Kidney (tissue), 14 donors: ENCODE results near the gene SNTG2. TPM values are rescaled to one million over a fixed set of nuclear protein-coding genes. Genes with fewer than 3 reads are reported as not detected.

Experiments used
- DNase-seq, 5 donors: peaks; one replicate each; pipeline ENCODE4 v3.0.0-alpha.2; 2013 to 2020
- FAIRE-seq: peaks from 2 replicates; lab custom pipeline; 2012; peaks lifted over from hg19 to GRCh38; lab: Jason Lieb, UNC
- H3K27ac ChIP-seq, 2 donors: one replicate each; pipeline ENCODE4 v1.7.0; 2013; ENCODE audit warnings: low read depth in 2 of 2, low read length in 2 of 2, inconsistent platforms in 1 of 2
- H3K27me3 ChIP-seq: one replicate; pipeline ENCODE4 v1.7.1; 2013; ENCODE audit warnings: low read length, inconsistent platforms; ENCODE audit not compliant: control insufficient read depth, insufficient read depth
- H3K36me3 ChIP-seq, 3 donors: one replicate each; pipeline versions ENCODE4 v1.7.0 to v1.7.1; 2013; ENCODE audit warnings: low read length in 3 of 3, control low read depth in 1 of 3, inconsistent platforms in 1 of 3; ENCODE audit not compliant: insufficient read depth in 3 of 3, control insufficient read depth in 2 of 3
- H3K4me1 ChIP-seq, 3 donors: one replicate each; pipeline versions ENCODE4 v1.7.0 to v1.7.1; 2013; ENCODE audit warnings: low read length in 3 of 3, inconsistent platforms in 1 of 3, low read depth in 1 of 3; ENCODE audit not compliant: control insufficient read depth in 2 of 3, insufficient read depth in 2 of 3
- H3K4me3 ChIP-seq, 3 donors: one replicate each; pipeline versions ENCODE4 v1.7.0 to v1.8.1; 2013; ENCODE audit warnings: low read length in 3 of 3, control low read depth in 1 of 3, inconsistent platforms in 1 of 3
- H3K9ac ChIP-seq, 3 donors: one replicate each; pipeline versions ENCODE4 v1.7.0 to v1.7.1; 2013; ENCODE audit warnings: low read length in 3 of 3, control low read depth in 1 of 3, inconsistent platforms in 1 of 3
- H3K9me3 ChIP-seq, 3 donors: one replicate each; pipeline versions ENCODE4 v1.7.0 to v1.7.1; 2013; ENCODE audit warnings: low read length in 3 of 3, control low read depth in 1 of 3, inconsistent platforms in 1 of 3; ENCODE audit not compliant: control insufficient read depth in 2 of 3, insufficient read depth in 1 of 3
- intact Hi-C: fragments of 100-400 bp; cut with DNase I; formaldehyde crosslinking; loops from one replicate; pipeline ENCODE4 v1.11.1; 2022
- polyA plus RNA-seq: library from polyadenylated mRNA; stranded (reverse); fragments of 350-450 nt; fragmentation: Illumina TruSeq; extraction: RNeasy Lipid Tissue Mini Kit (QIAGEN cat#74804); gene quantifications from one replicate; pipeline ENCODE4 v1.2.3, GENCODE V29; 2014; ENCODE audit warnings: low read depth, low replicate concordance; ENCODE audit not compliant: insufficient read depth
- total RNA-seq: library from RNA; stranded (reverse); fragmentation: NEBNext Ultra II Directional; extraction: Animal tissue kit (Norgen Biotek cat#: 25700); gene quantifications from one replicate; pipeline ENCODE4 v1.2.1, GENCODE V29; 2021
- TF ChIP-seq, protein P1 (sequence below): IDR thresholded peaks from 3 replicates; pipeline ENCODE4 v1.5.1; 2012; ENCODE audit warnings: mild to moderate bottlenecking, moderate library complexity, borderline replicate concordance; ENCODE audit not compliant: insufficient read depth; ENCODE audit errors: extremely low read depth
- donor health status: control.
- donor health status: control.
- donor health status: control.
- donor health status: control.
- donor health status: control.
- donor health status: DM: yes; HTN: yes; CAD: no.
- donor health status: Normal renal cell carcinoma (clear cell type).

The SNTG2 gene
- total and polyA plus RNA-seq, 2 donors from 2014 or later: 2.2 TPM; not detected in 1

DNA sequence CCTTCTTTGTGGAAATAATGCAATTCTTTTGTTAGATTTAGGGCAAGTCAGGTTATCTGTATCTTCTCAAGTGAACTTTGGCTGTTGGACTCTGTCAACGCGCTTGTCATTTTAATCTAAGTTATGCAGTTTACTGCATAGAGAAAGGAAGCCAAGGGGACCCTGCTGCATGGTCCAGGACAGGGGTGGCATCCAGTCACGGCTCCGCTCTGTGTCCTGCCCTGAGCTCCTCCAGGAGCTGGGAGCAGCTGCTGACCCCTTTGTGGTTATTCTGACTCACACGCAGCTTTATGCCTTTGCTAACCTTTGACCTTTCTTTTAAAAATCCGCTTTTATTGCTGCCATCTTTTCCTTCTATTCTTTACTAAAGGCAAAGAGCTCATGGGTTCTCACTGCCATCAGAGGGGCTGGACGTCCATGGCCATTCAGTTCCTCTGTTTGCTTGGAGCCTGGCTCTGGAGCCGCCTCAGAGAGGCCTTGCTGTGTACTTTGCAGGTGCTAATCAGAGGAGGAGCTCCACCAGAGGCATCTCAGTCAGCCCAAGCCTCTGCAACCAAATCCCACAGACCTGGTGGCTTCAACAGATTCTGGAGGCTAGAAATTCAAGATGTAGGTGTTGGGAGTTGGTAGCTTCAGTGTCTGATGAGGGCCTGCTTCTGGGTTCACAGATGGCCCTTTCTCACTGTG is 39.3 kb downstream of the SNTG2 start:
- Histone ChIP-seq H3K27ac (no peak overlapping the region), H3K4me1 (no peaks in the 10 kb centered on the region), H3K9ac (no peak overlapping the region), H3K27me3 (no peaks in the 10 kb centered on the region), H3K36me3 (no peaks in the 10 kb centered on the region), H3K9me3 (no peaks in the 10 kb centered on the region), H3K4me3 (no peak overlapping the region)
- intact Hi-C loops: no loop called here
- TF ChIP-seq, protein P1, sequence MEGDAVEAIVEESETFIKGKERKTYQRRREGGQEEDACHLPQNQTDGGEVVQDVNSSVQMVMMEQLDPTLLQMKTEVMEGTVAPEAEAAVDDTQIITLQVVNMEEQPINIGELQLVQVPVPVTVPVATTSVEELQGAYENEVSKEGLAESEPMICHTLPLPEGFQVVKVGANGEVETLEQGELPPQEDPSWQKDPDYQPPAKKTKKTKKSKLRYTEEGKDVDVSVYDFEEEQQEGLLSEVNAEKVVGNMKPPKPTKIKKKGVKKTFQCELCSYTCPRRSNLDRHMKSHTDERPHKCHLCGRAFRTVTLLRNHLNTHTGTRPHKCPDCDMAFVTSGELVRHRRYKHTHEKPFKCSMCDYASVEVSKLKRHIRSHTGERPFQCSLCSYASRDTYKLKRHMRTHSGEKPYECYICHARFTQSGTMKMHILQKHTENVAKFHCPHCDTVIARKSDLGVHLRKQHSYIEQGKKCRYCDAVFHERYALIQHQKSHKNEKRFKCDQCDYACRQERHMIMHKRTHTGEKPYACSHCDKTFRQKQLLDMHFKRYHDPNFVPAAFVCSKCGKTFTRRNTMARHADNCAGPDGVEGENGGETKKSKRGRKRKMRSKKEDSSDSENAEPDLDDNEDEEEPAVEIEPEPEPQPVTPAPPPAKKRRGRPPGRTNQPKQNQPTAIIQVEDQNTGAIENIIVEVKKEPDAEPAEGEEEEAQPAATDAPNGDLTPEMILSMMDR: no peak
- FAIRE-seq: no peak
- no peak for DNase-seq

DNA sequence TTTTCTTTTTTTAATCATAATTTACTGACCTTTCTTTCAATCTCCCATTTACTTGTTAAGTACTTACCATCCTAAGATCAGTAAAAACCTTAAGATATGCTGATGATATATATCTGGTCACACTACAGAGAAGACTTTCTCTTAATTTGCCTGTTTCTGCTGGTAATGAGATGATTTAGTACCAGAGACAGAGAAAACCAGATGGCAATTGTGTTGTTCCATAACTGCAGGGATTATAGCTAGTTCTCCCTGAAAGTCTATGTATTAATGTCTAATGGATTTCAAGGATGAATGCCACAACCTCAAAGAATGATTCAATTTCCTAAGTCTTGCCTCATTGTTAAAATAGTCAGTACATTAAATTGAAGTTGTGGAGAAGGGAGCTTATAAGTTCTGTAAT is 40.3 kb downstream of the SNTG2 start:
- Histone ChIP-seq H3K4me1 (no peaks in the 10 kb centered on the region), H3K36me3 (no peaks in the 10 kb centered on the region), H3K4me3 (no peak overlapping the region), H3K9me3 (no peaks in the 10 kb centered on the region), H3K27me3 (no peaks in the 10 kb centered on the region), H3K27ac (no peak overlapping the region), H3K9ac (no peak overlapping the region)
- intact Hi-C loops: no loop called here
- TF ChIP-seq, protein P1: no peak
- DNase-seq (no peak), FAIRE-seq (no peak)

DNA sequence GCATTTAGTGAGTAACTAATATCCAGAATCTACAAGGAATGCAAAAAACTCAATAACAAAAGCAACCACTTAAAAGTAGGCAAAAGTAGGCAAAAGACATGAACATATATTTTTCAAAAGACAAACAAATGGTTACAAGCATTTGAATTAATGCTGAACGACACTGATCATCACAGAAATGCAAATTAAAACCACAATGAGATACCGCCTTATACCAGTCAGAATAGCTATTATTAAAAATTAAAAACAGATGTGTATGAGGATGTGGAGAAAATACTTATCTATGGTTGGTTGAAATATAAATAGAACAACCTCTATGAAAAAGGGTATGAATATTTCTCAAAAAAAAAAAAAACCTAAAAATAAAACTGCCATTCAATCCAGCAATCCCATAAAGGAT is 51.7 kb downstream of the SNTG2 start:
- no peak overlapping the region for H3K4me3 ChIP-seq
- H3K9me3 ChIP-seq: no peaks in the 10 kb centered on the region
- H3K36me3 ChIP-seq: no peaks in the 10 kb centered on the region
- DNase-seq: no peak
- TF ChIP-seq, protein P1: no peak
- H3K9ac ChIP-seq: no peak overlapping the region
- no peaks in the 10 kb centered on the region for H3K27me3 ChIP-seq
- no peaks in the 10 kb centered on the region for H3K4me1 ChIP-seq
- no peak overlapping the region for H3K27ac ChIP-seq
- intact Hi-C loops: no loop called here
- FAIRE-seq: no peak

DNA sequence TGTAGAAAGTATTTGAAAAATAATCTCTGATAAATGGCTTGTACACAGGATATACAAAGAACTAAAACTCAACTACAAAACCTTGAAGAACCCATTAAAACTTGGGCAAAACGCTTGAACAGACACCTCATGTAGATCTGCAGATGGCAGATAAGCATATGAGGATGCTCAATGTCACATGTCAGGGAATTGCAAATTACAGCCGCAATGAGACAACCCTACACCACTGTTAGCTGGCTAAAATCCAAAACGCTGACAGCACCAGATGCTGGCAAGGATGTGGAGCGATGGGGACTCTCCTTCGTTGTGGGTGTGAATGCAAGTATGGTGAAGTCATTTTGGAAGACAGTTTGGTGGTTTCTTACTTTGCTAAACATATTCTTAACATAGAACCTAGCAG is 53.7 kb downstream of the SNTG2 start:
- H3K4me3 ChIP-seq: no peak overlapping the region
- no peaks in the 10 kb centered on the region for H3K4me1 ChIP-seq
- no peaks in the 10 kb centered on the region for H3K36me3 ChIP-seq
- no peak for FAIRE-seq
- H3K9ac ChIP-seq: no peak overlapping the region
- TF ChIP-seq, protein P1: no peak
- no peak for DNase-seq
- H3K9me3 ChIP-seq: no peaks in the 10 kb centered on the region
- no peaks in the 10 kb centered on the region for H3K27me3 ChIP-seq
- intact Hi-C loops: no loop called here
- no peak overlapping the region for H3K27ac ChIP-seq
